OCI-LY7 (cell line): ENCODE results near the gene C18orf32.
"Not testable (repeated sequence)": the region's sequence is repeated elsewhere in the genome, so short reads cannot be mapped to it uniquely, and the experiment has no call there.

Experiments
- EZH2phosphoT487 ChIP-seq: fragments of 200-600 bp; sonication (generic); IDR thresholded peaks from 2 replicates; pipeline ENCODE4 v1.6.1; 2018; ENCODE audit warnings: low read depth, borderline replicate concordance, mild to moderate bottlenecking, mixed run types, antibody characterized with exemption, low read length, moderate library complexity, mixed read lengths
- TF ChIP-seq, protein P1 (sequence below): fragments of 200-600 bp; sonication (generic); conservative IDR thresholded peaks from 2 replicates; pipeline ENCODE4 v1.5.1; 2014; ENCODE audit warnings: mild to moderate bottlenecking, antibody characterized with exemption, low read length, moderate library complexity, mixed read lengths

DNA sequence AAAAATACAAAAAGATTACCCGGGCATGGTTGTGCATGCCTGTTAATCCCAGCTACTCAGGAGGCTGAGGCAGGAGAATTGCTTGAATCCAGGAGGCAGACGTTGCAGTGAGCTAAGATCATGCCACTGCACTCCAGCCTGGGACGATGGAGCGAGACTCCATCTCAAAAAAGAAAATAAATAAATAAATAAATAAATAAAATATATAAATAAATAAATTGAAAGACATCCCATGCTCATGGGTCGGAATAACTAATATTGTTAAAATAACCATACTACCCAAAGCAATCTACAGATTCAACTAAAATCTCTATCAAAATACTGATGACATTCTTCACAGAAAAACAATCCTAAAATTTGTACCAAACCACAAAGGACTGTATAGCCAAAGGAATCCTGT is 19.4 kb upstream of the C18orf32 start:
- TF ChIP-seq, protein P1, sequence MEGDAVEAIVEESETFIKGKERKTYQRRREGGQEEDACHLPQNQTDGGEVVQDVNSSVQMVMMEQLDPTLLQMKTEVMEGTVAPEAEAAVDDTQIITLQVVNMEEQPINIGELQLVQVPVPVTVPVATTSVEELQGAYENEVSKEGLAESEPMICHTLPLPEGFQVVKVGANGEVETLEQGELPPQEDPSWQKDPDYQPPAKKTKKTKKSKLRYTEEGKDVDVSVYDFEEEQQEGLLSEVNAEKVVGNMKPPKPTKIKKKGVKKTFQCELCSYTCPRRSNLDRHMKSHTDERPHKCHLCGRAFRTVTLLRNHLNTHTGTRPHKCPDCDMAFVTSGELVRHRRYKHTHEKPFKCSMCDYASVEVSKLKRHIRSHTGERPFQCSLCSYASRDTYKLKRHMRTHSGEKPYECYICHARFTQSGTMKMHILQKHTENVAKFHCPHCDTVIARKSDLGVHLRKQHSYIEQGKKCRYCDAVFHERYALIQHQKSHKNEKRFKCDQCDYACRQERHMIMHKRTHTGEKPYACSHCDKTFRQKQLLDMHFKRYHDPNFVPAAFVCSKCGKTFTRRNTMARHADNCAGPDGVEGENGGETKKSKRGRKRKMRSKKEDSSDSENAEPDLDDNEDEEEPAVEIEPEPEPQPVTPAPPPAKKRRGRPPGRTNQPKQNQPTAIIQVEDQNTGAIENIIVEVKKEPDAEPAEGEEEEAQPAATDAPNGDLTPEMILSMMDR: not testable (repeated sequence)
- TF ChIP-seq EZH2phosphoT487: not testable (repeated sequence)
